HG03432 (cell line): ENCODE results near the gene DHX57.
"Not testable (repeated sequence)": the region's sequence is repeated elsewhere in the genome, so short reads cannot be mapped to it uniquely, and the experiment has no call there.

Source experiments
- ATAC-seq: cut with Tn5 transposase; IDR thresholded peaks from one replicate; pipeline ENCODE4 v1.9.1; 2021; ENCODE audit warnings: mild to moderate bottlenecking, moderate library complexity; ENCODE audit not compliant: unreplicated experiment

Gene DHX57

GRCh38 chr2:38797953-38798352 lies 77.8 kb downstream of the DHX57 start:
- ATAC-seq, result no peak

GRCh38 chr2:38797250-38797676 lies 78.5 kb downstream of the DHX57 start:
- ATAC-seq, result no peak

- ATAC-seq, result not testable (repeated sequence)
Observed at GRCh38 chr2:38795016-38795415, 80.7 kb downstream of the DHX57 start.

GRCh38 chr2:38794235-38794946 lies 81.3 kb downstream of the DHX57 start:
- no peak for ATAC-seq

GRCh38 chr2:38793511-38793910 lies 82.2 kb downstream of the DHX57 start:
- ATAC-seq, result no peak

- ATAC-seq, result no peak
Observed at GRCh38 chr2:38792751-38793150, 83.0 kb downstream of the DHX57 start.

- ATAC-seq, result not testable (repeated sequence)
Observed at GRCh38 chr2:38792321-38792720, 83.4 kb downstream of the DHX57 start.

GRCh38 chr2:38791744-38792143 lies 84.0 kb downstream of the DHX57 start:
- ATAC-seq, result no peak

- ATAC-seq, result no peak
Observed at GRCh38 chr2:38789691-38790090, 86.0 kb downstream of the DHX57 start.

GRCh38 chr2:38788306-38788705 lies 87.4 kb downstream of the DHX57 start:
- no peak for ATAC-seq

GRCh38 chr2:38783586-38783985 lies 92.1 kb downstream of the DHX57 start:
- ATAC-seq, result no peak

- no peak for ATAC-seq
Observed at GRCh38 chr2:38778687-38779082, 97.0 kb downstream of the DHX57 start.

- no peak for ATAC-seq
Observed at GRCh38 chr2:38776531-38776930, 99.2 kb downstream of the DHX57 start.

GRCh38 chr2:38775921-38776225 lies 99.9 kb downstream of the DHX57 start:
- no peak for ATAC-seq

GRCh38 chr2:38775097-38775920 lies 100.4 kb downstream of the DHX57 start:
- no peak for ATAC-seq

GRCh38 chr2:38771632-38772031 lies 104.1 kb downstream of the DHX57 start:
- ATAC-seq, result no peak

- ATAC-seq, result no peak
Observed at GRCh38 chr2:38765551-38765950, 110.2 kb downstream of the DHX57 start.

GRCh38 chr2:38765149-38765548 lies 110.6 kb downstream of the DHX57 start:
- ATAC-seq, result no peak

GRCh38 chr2:38763728-38764127 lies 112.0 kb downstream of the DHX57 start:
- no peak for ATAC-seq

GRCh38 chr2:38763228-38763627 lies 112.5 kb downstream of the DHX57 start:
- no peak for ATAC-seq

GRCh38 chr2:38755891-38756290 lies 119.8 kb downstream of the DHX57 start:
- ATAC-seq, result not testable (repeated sequence)

GRCh38 chr2:38754506-38754905 lies 121.2 kb downstream of the DHX57 start:
- no peak for ATAC-seq
